ENCODE measurements around the gene PRTG.

DNA sequence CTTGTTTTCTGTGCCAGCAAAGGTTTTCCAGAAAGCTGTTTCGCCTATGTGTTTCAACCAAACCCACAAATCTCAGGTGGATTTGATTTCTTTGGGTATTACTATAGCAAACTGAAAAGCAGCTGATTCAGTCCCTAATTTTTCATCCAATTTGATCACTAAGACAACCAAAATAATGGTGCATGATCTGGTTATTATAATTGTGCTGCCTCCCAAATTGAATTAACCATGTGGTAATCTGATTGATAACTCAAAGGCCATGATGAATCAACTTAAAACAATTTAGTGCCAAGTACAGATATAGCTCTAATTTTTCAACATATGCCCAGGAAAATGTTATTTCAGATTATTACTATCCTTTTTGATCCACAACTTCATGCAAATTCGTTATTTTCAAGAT lies 30.6 kb downstream of the PRTG start:
- TF ChIP-seq, protein P1, sequence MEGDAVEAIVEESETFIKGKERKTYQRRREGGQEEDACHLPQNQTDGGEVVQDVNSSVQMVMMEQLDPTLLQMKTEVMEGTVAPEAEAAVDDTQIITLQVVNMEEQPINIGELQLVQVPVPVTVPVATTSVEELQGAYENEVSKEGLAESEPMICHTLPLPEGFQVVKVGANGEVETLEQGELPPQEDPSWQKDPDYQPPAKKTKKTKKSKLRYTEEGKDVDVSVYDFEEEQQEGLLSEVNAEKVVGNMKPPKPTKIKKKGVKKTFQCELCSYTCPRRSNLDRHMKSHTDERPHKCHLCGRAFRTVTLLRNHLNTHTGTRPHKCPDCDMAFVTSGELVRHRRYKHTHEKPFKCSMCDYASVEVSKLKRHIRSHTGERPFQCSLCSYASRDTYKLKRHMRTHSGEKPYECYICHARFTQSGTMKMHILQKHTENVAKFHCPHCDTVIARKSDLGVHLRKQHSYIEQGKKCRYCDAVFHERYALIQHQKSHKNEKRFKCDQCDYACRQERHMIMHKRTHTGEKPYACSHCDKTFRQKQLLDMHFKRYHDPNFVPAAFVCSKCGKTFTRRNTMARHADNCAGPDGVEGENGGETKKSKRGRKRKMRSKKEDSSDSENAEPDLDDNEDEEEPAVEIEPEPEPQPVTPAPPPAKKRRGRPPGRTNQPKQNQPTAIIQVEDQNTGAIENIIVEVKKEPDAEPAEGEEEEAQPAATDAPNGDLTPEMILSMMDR (IDR thresholded peaks at IDR 0.05; ENCODE audit: low read depth, low read length, poor library complexity, severe bottlenecking) = no peak
- no peak for TF ChIP-seq EZH2phosphoT487 (IDR thresholded peaks at IDR 0.05; ENCODE audit: borderline replicate concordance, low read length)

Data from DOHH2 (cell line).